Body of pancreas (tissue), 4 donors: ENCODE results near the gene CNNM3. TPM values are rescaled to one million over a fixed set of nuclear protein-coding genes. Genes with fewer than 3 reads are reported as not detected.

Experiments
- ATAC-seq: fragments of 150-250 bp; one replicate; pipeline ENCODE4 v1.9.1; 2016
- DNase-seq, 4 donors: peaks; one replicate each; pipeline ENCODE4 v3.0.0-alpha.2; 2019
- H3K27ac ChIP-seq, 4 donors: fragments of 200-600 bp; sonication (generic); 1 replicate in 3 of 4; 2 replicates in 1 of 4; pipeline versions ENCODE4 v1.5.1 to v1.6.1; 2016 to 2019; ENCODE audit warnings: mild to moderate bottlenecking in 1 of 4, mixed read lengths in 1 of 4, moderate library complexity in 1 of 4
- H3K27me3 ChIP-seq, 2 donors: fragments of 200-600 bp; sonication (generic); one replicate each; pipeline ENCODE4 v1.6.0; 2016; ENCODE audit warnings: mild to moderate bottlenecking in 1 of 2
- H3K36me3 ChIP-seq, 2 donors: fragments of 200-600 bp; sonication (generic); replicated peaks in 1 of 2; 2 replicates each; pipeline ENCODE4 v1.5.1; 2016; ENCODE audit warnings: low read depth in 2 of 2; ENCODE audit not compliant: insufficient read depth in 1 of 2
- H3K4me1 ChIP-seq: fragments of 200-600 bp; sonication (generic); one replicate; pipeline ENCODE4 v1.6.0; 2016
- H3K4me3 ChIP-seq, 2 donors: fragments of 200-600 bp; sonication (generic); 1 replicate in 1 of 2; 2 replicates in 1 of 2; pipeline ENCODE4 v1.5.1; 2016 to 2019
- H3K9me3 ChIP-seq, 3 donors: fragments of 200-600 bp; sonication (generic); 1 replicate in 2 of 3; 2 replicates in 1 of 3; pipeline ENCODE4 v1.5.1; 2016
- POLR2A ChIP-seq, 3 donors: fragments of 450-650 bp; IDR thresholded peaks; one replicate each; pipeline ENCODE4 v1.6.1; 2016; ENCODE audit warnings: antibody characterized with exemption in 3 of 3, mild to moderate bottlenecking in 2 of 3
- WGBS, 2 donors: methylation state at CpG; one replicate each; pipeline ENCODE4 v1.1.5; 2017; 5-methylcytosine and 5-hydroxymethylcytosine counted together
- intact Hi-C: fragments of 100-400 bp; cut with DNase I; formaldehyde crosslinking; loops from one replicate; pipeline ENCODE4 v1.15.1; 2023
- total RNA-seq, 2 donors: library from RNA; depleted of rRNA; stranded (reverse); fragments of >200 nt; gene quantifications; one replicate each; pipeline ENCODE4 v1.1.0, GENCODE V29; 2016
- TF ChIP-seq, protein P1 (sequence below), 7 experiments: fragments of 450-650 bp in 4 of 7; fragments of 200-600 bp in 3 of 7; sonication (generic) in 3 of 7; IDR thresholded peaks; one replicate each; pipeline ENCODE4 v1.5.1; 2016 to 2019; ENCODE audit warnings: antibody characterized with exemption in 7 of 7

Gene CNNM3
- total RNA-seq, 2 donors from 2014 or later, result 18.2 to 57.7 TPM

DNA sequence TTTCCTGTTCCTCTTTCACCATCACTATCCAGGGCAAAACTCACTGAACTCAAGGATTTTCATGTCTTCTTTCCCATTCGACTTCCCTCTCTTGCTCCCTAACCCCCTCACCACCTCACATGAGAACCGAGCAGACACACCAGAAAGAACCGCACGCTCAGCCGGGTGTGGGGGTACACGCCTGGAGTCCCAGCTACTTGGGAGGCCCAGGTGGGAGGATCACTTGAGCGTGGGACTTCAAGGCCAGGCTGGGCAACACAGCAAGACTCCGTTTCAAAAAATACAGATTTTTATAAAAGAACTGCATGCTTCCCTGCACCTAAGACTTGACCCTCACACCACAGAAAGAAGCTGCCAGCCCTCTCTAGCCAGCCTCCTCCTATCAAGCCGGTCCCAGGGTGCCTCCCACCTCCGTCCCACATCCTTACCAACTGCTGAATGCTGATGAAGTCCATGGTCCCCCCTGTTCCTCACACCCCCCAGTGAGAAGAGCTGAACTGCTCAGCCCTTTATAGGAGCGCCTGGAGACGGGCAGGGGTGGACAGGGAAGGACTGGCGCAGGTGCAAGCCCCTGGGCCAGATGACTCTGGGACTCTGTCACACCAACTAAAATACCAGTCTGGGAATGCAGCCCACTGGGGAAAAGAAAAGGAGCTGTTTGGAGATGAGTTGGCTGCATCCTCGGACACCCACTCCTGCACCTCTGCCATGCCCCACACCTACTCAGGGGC is 27.6 kb downstream of the CNNM3 start, which contains the start of gene ANKRD23:
Gene ANKRD23, minus strand, starts transcription at position 484 of the 731 bp plus-strand sequence. Its CDS starts 29 bp downstream, at position 455.
- no peaks in the 10 kb centered on the region for H3K27me3 ChIP-seq
- TF ChIP-seq, protein P1, sequence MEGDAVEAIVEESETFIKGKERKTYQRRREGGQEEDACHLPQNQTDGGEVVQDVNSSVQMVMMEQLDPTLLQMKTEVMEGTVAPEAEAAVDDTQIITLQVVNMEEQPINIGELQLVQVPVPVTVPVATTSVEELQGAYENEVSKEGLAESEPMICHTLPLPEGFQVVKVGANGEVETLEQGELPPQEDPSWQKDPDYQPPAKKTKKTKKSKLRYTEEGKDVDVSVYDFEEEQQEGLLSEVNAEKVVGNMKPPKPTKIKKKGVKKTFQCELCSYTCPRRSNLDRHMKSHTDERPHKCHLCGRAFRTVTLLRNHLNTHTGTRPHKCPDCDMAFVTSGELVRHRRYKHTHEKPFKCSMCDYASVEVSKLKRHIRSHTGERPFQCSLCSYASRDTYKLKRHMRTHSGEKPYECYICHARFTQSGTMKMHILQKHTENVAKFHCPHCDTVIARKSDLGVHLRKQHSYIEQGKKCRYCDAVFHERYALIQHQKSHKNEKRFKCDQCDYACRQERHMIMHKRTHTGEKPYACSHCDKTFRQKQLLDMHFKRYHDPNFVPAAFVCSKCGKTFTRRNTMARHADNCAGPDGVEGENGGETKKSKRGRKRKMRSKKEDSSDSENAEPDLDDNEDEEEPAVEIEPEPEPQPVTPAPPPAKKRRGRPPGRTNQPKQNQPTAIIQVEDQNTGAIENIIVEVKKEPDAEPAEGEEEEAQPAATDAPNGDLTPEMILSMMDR (IDR thresholded peaks at IDR 0.05), result no peak
- intact Hi-C loops, result no loop called here
- H3K4me1 ChIP-seq, result no peaks in the 10 kb centered on the region
- WGBS, 2 donors, result 91 to 94% methylated on average over 12 to 14 of the region's 14 CpGs
- H3K4me3 ChIP-seq, result no peak within 1 kb of the TSS
- no peaks in the 10 kb centered on the region for H3K9me3 ChIP-seq
- no peak within 1 kb of the TSS for H3K27ac ChIP-seq
- no peak for ATAC-seq
- no peak for DNase-seq
- H3K36me3 ChIP-seq, result peaks cover 0 to 2% of the 10 kb centered on the region in 2 donors

DNA sequence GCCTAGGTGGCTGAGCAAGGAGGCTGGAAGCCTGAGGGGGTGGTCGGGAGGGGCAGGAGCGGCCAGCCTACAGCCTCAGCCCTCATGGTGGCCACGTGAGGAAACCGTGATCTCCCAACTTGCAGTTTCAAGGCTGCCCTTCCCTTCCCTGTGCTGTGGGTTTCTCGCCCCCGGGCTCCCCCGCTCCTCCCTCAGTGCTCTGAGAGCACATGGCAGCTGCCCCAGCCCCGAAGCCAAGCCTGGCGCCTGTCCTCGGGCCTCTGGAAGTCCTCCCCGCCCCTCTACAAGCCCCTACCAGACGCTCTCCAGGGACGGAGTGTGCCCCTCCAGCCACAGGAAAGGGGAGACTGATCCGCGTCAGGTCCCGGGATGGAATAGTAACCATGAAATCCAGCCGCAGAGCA is 28.3 kb downstream of the CNNM3 start:
- no peaks in the 10 kb centered on the region for H3K27me3 ChIP-seq
- no peak for ATAC-seq

DNA sequence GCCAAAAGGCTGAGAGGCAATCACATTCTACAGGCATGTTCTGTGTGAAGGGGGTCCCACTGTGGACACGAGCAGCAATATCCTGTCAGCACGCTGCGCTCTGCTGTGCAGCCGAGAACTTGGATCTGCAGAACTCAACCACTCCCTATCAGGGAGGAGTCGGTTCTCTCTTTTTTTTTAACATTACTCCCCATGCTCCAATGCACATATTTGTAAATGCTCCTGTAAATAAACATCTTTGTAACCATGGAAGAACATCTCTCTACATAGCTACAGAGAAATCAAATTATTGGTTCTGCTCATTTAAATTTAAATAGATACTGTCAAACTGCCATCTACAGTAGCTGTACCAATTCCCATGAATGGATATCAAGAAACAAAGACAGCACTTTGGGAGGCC is 30.8 kb downstream of the CNNM3 start:
- TF ChIP-seq, protein P1 (IDR thresholded peaks at IDR 0.05), result no peak
- no peak for TF ChIP-seq POLR2A (IDR thresholded peaks at IDR 0.05)
- H3K27ac ChIP-seq, result no peak overlapping the region
- H3K36me3 ChIP-seq, result peaks cover 0 to 5% of the 10 kb centered on the region in 2 donors
- H3K4me3 ChIP-seq, result no peak overlapping the region
- 91 to 95% methylated on average over 5 of the region's 5 CpGs for WGBS, 2 donors
- intact Hi-C loops, result no loop called here
- H3K9me3 ChIP-seq, result no peaks in the 10 kb centered on the region
- no peak for ATAC-seq
- no peaks in the 10 kb centered on the region for H3K27me3 ChIP-seq
- no peak for DNase-seq
- no peaks in the 10 kb centered on the region for H3K4me1 ChIP-seq

More for the DNA sequence above, 28.3 kb downstream of the CNNM3 start:
- TF ChIP-seq, protein P1 (IDR thresholded peaks at IDR 0.05), result no peak
- TF ChIP-seq POLR2A (IDR thresholded peaks at IDR 0.05), result no peak
- 91 to 100% methylated on average over 2 to 13 of the region's 17 CpGs for WGBS, 2 donors
- DNase-seq, result no peak
- Histone ChIP-seq H3K36me3 (peaks cover 0 to 2% of the 10 kb centered on the region in 2 donors), H3K4me1 (no peaks in the 10 kb centered on the region), H3K9me3 (no peaks in the 10 kb centered on the region), H3K27ac (no peak overlapping the region), H3K4me3 (no peak overlapping the region)
- intact Hi-C loops, result no loop called here

DNA sequence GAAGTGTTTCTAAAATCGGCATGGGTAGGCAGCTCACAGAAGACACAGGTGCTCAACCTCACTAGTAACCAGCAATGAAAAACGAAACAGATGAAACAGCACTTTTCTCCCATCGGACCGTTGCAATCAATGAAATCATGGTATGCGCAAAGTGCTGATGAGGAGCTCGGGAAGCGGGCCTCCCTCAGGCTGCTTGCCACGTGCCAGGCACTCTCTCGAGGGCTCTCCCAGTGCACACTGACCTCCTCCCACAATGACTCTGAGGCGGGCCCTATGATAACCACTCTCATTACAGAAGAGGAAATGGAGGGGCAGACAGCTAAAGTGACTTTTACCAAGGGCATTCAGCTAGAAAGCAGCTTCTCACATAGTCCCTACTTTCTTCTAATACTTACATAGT is 31.5 kb downstream of the CNNM3 start:
- ATAC-seq, result no peak
- H3K36me3 ChIP-seq, result peaks cover 0 to 5% of the 10 kb centered on the region in 2 donors
- 81 to 88% methylated on average over 10 of the region's 10 CpGs for WGBS, 2 donors
- H3K4me3 ChIP-seq, result no peak overlapping the region
- no peak for TF ChIP-seq POLR2A (IDR thresholded peaks at IDR 0.05)
- TF ChIP-seq, protein P1 (IDR thresholded peaks at IDR 0.05), result no peak
- H3K27me3 ChIP-seq, result no peaks in the 10 kb centered on the region
- H3K9me3 ChIP-seq, result no peaks in the 10 kb centered on the region
- no peak overlapping the region for H3K27ac ChIP-seq
- no peaks in the 10 kb centered on the region for H3K4me1 ChIP-seq
- no peak for DNase-seq
- intact Hi-C loops, result no loop called here

DNA sequence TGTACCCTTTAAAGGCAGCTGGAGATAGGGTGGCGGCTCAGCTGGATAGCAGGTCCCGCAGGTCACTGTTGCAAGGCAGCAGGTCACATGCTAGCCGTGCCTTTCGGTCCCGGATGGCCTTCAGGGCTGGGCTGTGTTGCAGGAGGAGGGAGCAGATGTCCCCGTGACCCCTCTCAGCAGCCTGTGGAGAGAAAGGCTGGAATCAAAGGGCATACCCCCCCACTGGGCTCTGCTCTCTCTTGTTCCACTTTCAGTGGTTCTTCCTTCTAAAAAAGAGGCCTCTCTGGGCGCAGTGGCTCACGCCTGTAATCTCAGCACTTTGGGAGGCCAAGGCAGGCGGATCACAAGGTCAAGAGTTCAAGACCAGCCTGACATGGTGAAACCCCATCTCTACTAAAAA is 32.2 kb downstream of the CNNM3 start:
- TF ChIP-seq POLR2A (IDR thresholded peaks at IDR 0.05), result no peak
- TF ChIP-seq, protein P1 (IDR thresholded peaks at IDR 0.05), result no peak
- Histone ChIP-seq H3K9me3 (no peaks in the 10 kb centered on the region), H3K4me1 (no peaks in the 10 kb centered on the region), H3K36me3 (peaks cover 0 to 5% of the 10 kb centered on the region in 2 donors), H3K27me3 (no peaks in the 10 kb centered on the region), H3K4me3 (no peak overlapping the region), H3K27ac (no peak overlapping the region)
- DNase-seq (no peak), ATAC-seq (no peak)
- intact Hi-C loops, result no loop called here
- 83 to 86% methylated on average over 4 to 9 of the region's 9 CpGs for WGBS, 2 donors
